Stimulated activated naive CD8-positive, alpha-beta T cell treated with anti-CD3 and anti-CD28 coated beads, Interleukin-15, amount 100 ng/mL, for 72 hours (primary cell): Measurements from ENCODE around the gene CMPK2.

Source experiments
- ATAC-seq: fragments of 150-1000 bp; cut with Tn5 transposase; 2 replicates; pipeline ENCODE4 v1.10.0; 2021; ENCODE audit warnings: mild to moderate bottlenecking, moderate library complexity
- DNase-seq, 2 donors: peaks; one replicate each; pipeline ENCODE4 v3.0.0; 2021 to 2022
- H3K27ac Mint-ChIP-seq, 2 donors: one replicate each; pipeline ENCODE4 v1.8.0; 2022; ENCODE audit warnings: mild to moderate bottlenecking in 2 of 2, mixed read lengths in 2 of 2, moderate library complexity in 2 of 2
- H3K27me3 Mint-ChIP-seq: one replicate; pipeline ENCODE4 v1.8.0; 2022; ENCODE audit warnings: mixed read lengths
- H3K4me1 Mint-ChIP-seq: one replicate; pipeline ENCODE4 v1.8.0; 2022; ENCODE audit warnings: mild to moderate bottlenecking, mixed read lengths
- H3K4me3 Mint-ChIP-seq, 2 donors: one replicate each; pipeline ENCODE4 v1.8.0; 2022; ENCODE audit warnings: mild to moderate bottlenecking in 2 of 2, mixed read lengths in 2 of 2, moderate library complexity in 1 of 2
- H3K9me3 Mint-ChIP-seq, 2 donors: one replicate each; pipeline ENCODE4 v1.8.0; 2022; ENCODE audit warnings: mixed read lengths in 2 of 2

CMPK2 gene

DNA sequence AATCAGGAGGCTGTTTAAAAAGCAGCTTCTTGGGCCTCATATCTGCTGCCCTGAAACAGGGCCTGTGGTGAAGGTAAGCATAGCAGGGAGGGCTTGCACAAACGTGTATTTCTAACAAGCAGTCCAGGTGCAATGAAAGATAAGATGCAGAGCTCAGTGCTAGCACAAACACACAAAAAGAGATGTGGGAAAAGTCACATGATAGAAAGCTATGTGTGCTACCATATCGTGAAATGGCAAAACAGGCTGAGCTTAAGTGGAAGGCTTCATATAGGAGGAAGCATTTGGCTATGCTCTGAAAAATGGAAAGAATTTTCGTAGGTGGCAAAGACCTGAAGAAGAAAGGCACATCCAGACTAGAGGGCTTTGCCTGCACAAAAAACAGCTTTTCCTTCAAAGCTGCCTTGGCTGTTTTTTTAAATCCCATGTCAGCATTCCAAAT lies 22.1 kb upstream of the CMPK2 start:
- Mint-ChIP-seq H3K4me1 (no peaks in the 10 kb centered on the region), H3K27ac (no peak overlapping the region), H3K4me3 (no peak overlapping the region), H3K27me3 (no peaks in the 10 kb centered on the region), H3K9me3 (no peaks in the 10 kb centered on the region)
- no peak for DNase-seq
- ATAC-seq, result no peak

GRCh38 chr2:6885968-6886367 lies 20.3 kb upstream of the CMPK2 start:
- Mint-ChIP-seq H3K27ac (no peak overlapping the region), H3K4me3 (no peak overlapping the region), H3K9me3 (no peaks in the 10 kb centered on the region), H3K27me3 (no peaks in the 10 kb centered on the region), H3K4me1 (peaks cover 4% of the 10 kb centered on the region)
- no peak for DNase-seq
- ATAC-seq, result no peak

- DNase-seq (no peak), ATAC-seq (no peak)
- Mint-ChIP-seq H3K9me3 (no peaks in the 10 kb centered on the region), H3K27ac (no peak overlapping the region), H3K4me3 (no peak overlapping the region), H3K27me3 (no peaks in the 10 kb centered on the region), H3K4me1 (peaks cover 8% of the 10 kb centered on the region)
These were observed 19.8 kb upstream of the CMPK2 start for GRCh38 chr2:6885551-6885950.

DNA sequence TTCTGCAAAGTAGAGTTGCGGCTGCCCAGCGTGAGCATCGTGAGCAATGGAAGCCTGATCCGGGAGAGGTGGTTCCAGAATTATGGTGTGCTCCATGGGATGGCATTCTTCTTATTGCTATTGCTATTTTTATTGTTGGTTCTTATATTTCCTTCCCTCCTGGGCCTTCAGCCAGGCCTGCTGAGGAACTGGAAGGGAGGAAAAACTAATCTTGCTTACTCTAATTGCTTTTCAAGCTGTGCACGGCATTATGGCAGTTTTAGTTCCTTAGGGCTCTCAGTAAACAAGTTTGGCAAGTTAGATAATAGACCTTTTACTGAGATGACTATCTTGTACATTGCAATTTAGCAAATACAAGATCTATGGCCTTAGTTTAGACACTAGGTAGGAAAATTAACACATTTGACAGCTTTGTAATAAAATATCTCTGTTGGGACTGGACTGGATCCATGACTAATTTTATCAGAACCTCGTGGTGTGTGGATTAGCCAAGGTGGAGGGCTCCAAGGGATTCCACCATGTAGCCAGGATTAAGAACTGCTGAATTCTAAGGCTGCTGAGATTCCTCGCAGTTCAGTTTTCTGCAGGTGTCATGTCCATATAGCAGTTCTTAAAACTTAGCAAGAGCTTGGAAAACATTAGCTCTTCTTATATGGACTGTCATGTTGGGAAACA lies 17.9 kb upstream of the CMPK2 start:
- H3K4me1 Mint-ChIP-seq, result peaks cover 26% of the 10 kb centered on the region
- H3K4me3 Mint-ChIP-seq, result no peak overlapping the region
- no peak overlapping the region for H3K27ac Mint-ChIP-seq
- no peak for DNase-seq
- no peak for ATAC-seq
- no peaks in the 10 kb centered on the region for H3K9me3 Mint-ChIP-seq
- no peaks in the 10 kb centered on the region for H3K27me3 Mint-ChIP-seq

- peaks cover 47% of the 10 kb centered on the region for H3K4me1 Mint-ChIP-seq
- no peaks in the 10 kb centered on the region for H3K27me3 Mint-ChIP-seq
- H3K27ac Mint-ChIP-seq, result peak overlapping the region in 1 of 2 donors; percentile 16
- H3K9me3 Mint-ChIP-seq, result no peaks in the 10 kb centered on the region
- ATAC-seq (no peak), DNase-seq (no peak)
- no peak overlapping the region for H3K4me3 Mint-ChIP-seq
These were observed 15.8 kb upstream of the CMPK2 start for GRCh38 chr2:6881516-6881915.

GRCh38 chr2:6881046-6881445 lies 15.3 kb upstream of the CMPK2 start:
- no peaks in the 10 kb centered on the region for H3K27me3 Mint-ChIP-seq
- peak overlapping the region; percentile 1 to 67 for H3K27ac Mint-ChIP-seq
- DNase-seq (no peak), ATAC-seq (peak; percentile 31)
- no peaks in the 10 kb centered on the region for H3K9me3 Mint-ChIP-seq
- peaks cover 48% of the 10 kb centered on the region for H3K4me1 Mint-ChIP-seq
- peak overlapping the region; percentile 4 to 79 for H3K4me3 Mint-ChIP-seq

GRCh38 chr2:6880200-6880733 lies 14.6 kb upstream of the CMPK2 start:
- peak overlapping the region; percentile 65 to 79 for H3K4me3 Mint-ChIP-seq
- peaks cover 48% of the 10 kb centered on the region for H3K4me1 Mint-ChIP-seq
- H3K9me3 Mint-ChIP-seq, result no peaks in the 10 kb centered on the region
- H3K27ac Mint-ChIP-seq, result peak overlapping the region; percentile 78 to 89
- no peaks in the 10 kb centered on the region for H3K27me3 Mint-ChIP-seq
- no peak for DNase-seq
- peak; percentile 47 for ATAC-seq

DNA sequence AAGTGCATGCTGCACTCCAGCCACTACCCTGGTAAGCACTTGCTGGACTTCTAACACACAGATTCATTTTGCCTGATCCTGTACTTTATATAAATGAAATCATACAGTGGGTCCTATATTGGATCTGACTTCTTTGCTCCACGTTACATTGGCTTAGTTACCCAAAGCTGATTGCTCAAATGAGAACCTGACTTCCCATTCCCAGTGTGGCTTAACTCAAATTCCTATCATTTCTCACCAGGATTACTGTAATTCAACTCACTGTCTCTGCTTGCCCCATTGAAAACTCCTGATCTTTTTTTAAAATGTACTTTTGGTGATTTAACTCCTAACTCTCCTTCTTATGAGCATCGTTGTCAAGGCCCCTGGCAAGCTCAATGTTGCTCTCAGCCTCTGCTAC lies 13.3 kb upstream of the CMPK2 start:
- Mint-ChIP-seq H3K27me3 (no peaks in the 10 kb centered on the region), H3K4me1 (peaks cover 48% of the 10 kb centered on the region), H3K4me3 (peak overlapping the region; percentile 47 to 83), H3K9me3 (peaks cover 2 to 4% of the 10 kb centered on the region in 2 donors), H3K27ac (no peak overlapping the region)
- no peak for DNase-seq
- no peak for ATAC-seq

DNA sequence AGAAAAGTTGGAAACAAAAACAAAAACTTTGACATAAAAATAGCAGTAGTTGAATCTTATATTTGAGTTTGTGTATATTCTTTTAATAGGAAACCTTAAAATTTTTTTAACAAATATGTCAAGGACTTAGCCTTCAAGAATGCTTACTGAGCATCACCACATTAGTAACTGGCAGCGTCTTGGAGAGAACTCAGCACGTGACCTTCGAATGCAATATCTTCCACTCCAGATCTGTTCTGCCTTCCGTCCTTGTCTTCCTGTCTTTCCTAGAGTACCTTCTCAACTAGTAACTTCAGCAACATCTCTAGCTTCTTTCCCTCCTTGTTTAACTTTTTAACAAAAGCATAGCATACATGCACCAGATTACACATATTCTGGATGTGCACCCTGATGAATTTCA lies 12.8 kb upstream of the CMPK2 start:
- no peak for DNase-seq
- Mint-ChIP-seq H3K4me1 (peaks cover 49% of the 10 kb centered on the region), H3K27me3 (no peaks in the 10 kb centered on the region), H3K9me3 (peaks cover 4 to 8% of the 10 kb centered on the region in 2 donors), H3K4me3 (peak overlapping the region; percentile 39 to 83), H3K27ac (peak overlapping the region in 1 of 2 donors; percentile 17)
- no peak for ATAC-seq

DNA sequence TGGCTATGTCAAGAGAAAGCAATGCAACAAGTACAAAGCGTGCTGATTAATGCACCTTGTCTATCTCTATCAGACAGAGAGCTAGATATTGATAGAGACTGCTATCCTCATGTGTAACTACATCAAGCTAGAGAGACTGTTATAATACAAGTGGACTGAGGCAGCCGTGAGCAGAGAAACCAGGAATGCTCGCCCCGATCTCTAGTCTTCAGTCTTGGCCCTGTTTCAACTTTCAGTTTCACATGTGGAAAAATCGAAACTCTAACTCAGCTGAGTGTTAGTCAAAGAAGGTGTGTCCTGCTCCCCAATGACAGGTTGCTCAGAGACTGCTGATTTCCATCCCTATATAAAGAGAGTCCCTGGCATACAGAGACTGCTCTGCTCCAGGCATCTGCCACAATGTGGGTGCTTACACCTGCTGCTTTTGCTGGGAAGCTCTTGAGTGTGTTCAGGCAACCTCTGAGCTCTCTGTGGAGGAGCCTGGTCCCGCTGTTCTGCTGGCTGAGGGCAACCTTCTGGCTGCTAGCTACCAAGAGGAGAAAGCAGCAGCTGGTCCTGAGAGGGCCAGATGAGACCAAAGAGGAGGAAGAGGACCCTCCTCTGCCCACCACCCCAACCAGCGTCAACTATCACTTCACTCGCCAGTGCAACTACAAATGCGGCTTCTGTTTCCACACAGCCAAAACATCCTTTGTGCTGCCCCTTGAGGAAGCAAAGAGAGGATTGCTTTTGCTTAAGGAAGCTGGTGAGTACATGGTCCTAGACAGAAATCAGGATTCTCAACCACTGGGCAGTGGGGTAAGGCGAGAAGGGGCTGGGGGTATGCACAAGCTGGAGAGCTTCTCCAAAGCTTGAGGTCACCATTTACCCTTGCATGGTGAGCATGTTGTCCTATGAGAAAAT lies 11.9 kb upstream of the CMPK2 start, which contains the start of gene RSAD2:
TSS of gene RSAD2 (plus strand) at position 376 of the 903 bp plus-strand sequence. CDS start at position 400, 24 bp downstream.
- no peaks in the 10 kb centered on the region for H3K27me3 Mint-ChIP-seq
- ATAC-seq (peak; percentile 92), DNase-seq (peak; percentile 30 to 37)
- H3K9me3 Mint-ChIP-seq, result peaks cover 4 to 8% of the 10 kb centered on the region in 2 donors
- peak within 1 kb of the TSS; percentile 81 to 83 for H3K4me3 Mint-ChIP-seq
- H3K4me1 Mint-ChIP-seq, result peaks cover 58% of the 10 kb centered on the region
- H3K27ac Mint-ChIP-seq, result peak within 1 kb of the TSS in 1 of 2 donors; percentile 74

GRCh38 chr2:6876309-6876708 lies 10.6 kb upstream of the CMPK2 start:
- Mint-ChIP-seq H3K27me3 (no peaks in the 10 kb centered on the region), H3K27ac (no peak overlapping the region), H3K4me3 (no peak overlapping the region), H3K4me1 (peaks cover 64% of the 10 kb centered on the region), H3K9me3 (peaks cover 4 to 8% of the 10 kb centered on the region in 2 donors)
- DNase-seq (no peak), ATAC-seq (no peak)

- no peaks in the 10 kb centered on the region for H3K27me3 Mint-ChIP-seq
- H3K27ac Mint-ChIP-seq, result no peak overlapping the region
- peaks cover 42% of the 10 kb centered on the region for H3K4me1 Mint-ChIP-seq
- peaks cover 4 to 8% of the 10 kb centered on the region in 2 donors for H3K9me3 Mint-ChIP-seq
- no peak for ATAC-seq
- no peak overlapping the region for H3K4me3 Mint-ChIP-seq
- DNase-seq, result no peak
These were observed 8.3 kb upstream of the CMPK2 start for GRCh38 chr2:6874032-6874431.

- Mint-ChIP-seq H3K9me3 (peaks cover 4 to 8% of the 10 kb centered on the region in 2 donors), H3K27me3 (no peaks in the 10 kb centered on the region), H3K4me3 (peak overlapping the region; percentile 21 to 63), H3K27ac (peak overlapping the region in 1 of 2 donors; percentile 67), H3K4me1 (peaks cover 27% of the 10 kb centered on the region)
- no peak for ATAC-seq
- DNase-seq, result no peak
These were observed 6.7 kb upstream of the CMPK2 start for GRCh38 chr2:6872394-6872793.

DNA sequence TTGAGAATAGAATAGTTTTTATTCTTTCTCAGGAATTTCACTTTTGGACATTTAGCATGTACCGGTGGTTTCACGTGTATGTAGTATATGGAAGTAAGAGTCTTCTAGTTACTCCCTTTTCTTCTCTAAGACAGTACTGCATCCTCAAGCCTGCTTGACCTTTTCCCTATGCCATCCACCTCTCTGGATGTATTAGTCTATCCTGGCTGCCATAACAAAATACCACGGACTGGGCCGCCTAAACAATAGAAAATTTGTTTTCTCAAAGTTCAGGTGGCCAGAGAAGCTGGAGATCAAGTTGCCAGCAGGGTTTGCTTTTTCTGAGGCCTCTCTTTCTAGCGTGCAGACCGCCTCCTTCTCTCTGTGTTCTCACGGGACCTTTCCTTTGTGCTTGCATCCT lies 1.3 kb upstream of the CMPK2 start:
- Mint-ChIP-seq H3K27ac (peak overlapping the region in 1 of 2 donors; percentile 72), H3K27me3 (no peaks in the 10 kb centered on the region), H3K9me3 (peaks cover 0 to 3% of the 10 kb centered on the region in 2 donors), H3K4me1 (peaks cover 23% of the 10 kb centered on the region), H3K4me3 (peak overlapping the region in 1 of 2 donors; percentile 99)
- no peak for DNase-seq
- ATAC-seq, result no peak

DNA sequence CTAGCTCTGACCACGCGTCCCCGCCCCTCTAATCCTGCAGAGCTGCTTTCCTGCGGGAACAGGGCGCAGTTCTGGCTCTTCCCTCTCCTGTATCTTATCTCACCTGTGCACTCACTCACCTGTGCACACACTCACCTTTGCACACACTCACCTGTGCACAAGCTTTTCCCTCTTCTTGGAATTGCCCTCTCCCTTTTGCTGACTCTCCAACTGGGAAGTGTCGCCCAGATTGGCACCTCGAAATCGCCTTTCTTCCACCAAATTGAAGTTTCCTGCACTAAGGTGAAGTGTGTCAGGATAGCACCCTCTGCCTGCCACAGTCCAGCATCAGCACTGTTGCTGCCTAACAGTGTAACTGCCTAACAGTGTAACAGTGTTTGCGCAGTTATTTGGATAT lies 566 bp upstream of the CMPK2 start:
- Mint-ChIP-seq H3K27ac (peak overlapping the region; percentile 90 to 97), H3K27me3 (no peaks in the 10 kb centered on the region), H3K9me3 (peaks cover 0 to 10% of the 10 kb centered on the region in 2 donors), H3K4me3 (peak overlapping the region; percentile 87 to 99), H3K4me1 (peaks cover 23% of the 10 kb centered on the region)
- DNase-seq (peak in 1 of 2 donors; percentile 35), ATAC-seq (peak; percentile 66)
